Fibroblast of villous mesenchyme (primary cell): ENCODE data around the gene HAPLN2. TPM values are rescaled to one million over a fixed set of nuclear protein-coding genes. Genes with fewer than 3 reads are reported as not detected.
"Not testable (repeated sequence)": the region's sequence is repeated elsewhere in the genome, so short reads cannot be mapped to it uniquely, and the experiment has no call there.

Experiments
- DNase-seq: peaks from one replicate; pipeline ENCODE4 v3.0.0-alpha.2; 2010; ENCODE audit warnings: low read depth
- H3K4me3 ChIP-seq: 2 replicates; pipeline ENCODE4 v1.5.1; 2011; ENCODE audit warnings: low read depth, mild to moderate bottlenecking, low read length
- CTCF ChIP-seq: IDR thresholded peaks from 2 replicates; pipeline ENCODE4 v1.5.1; 2012; ENCODE audit warnings: low read depth, mild to moderate bottlenecking, low read length; ENCODE audit not compliant: insufficient read depth
- total RNA-seq: library from RNA; depleted of rRNA; stranded (reverse); fragments of >200 nt; gene quantifications from 2 replicates; pipeline ENCODE4 v1.2.3, GENCODE V29; 2012

Gene HAPLN2
- total RNA-seq, 1 donor, result not detected

GRCh38 chr1:156627313-156627880 lies 8.2 kb downstream of the HAPLN2 start:
- no peak overlapping the region for H3K4me3 ChIP-seq
- peak; percentile 82 for TF ChIP-seq CTCF
- DNase-seq, result peak; percentile 56

- no peak for TF ChIP-seq CTCF
- no peak for DNase-seq
- no peak overlapping the region for H3K4me3 ChIP-seq
Measured at GRCh38 chr1:156629823-156630449, 10.7 kb downstream of the HAPLN2 start.

- H3K4me3 ChIP-seq, DNase-seq: not testable (repeated sequence)
Measured at GRCh38 chr1:156631152-156631551, 11.9 kb downstream of the HAPLN2 start.

GRCh38 chr1:156632355-156632754 lies 13.1 kb downstream of the HAPLN2 start:
- TF ChIP-seq CTCF, result no peak
- no peak overlapping the region for H3K4me3 ChIP-seq
- no peak for DNase-seq

- TF ChIP-seq CTCF, result no peak
- DNase-seq, result no peak
Measured at GRCh38 chr1:156638189-156638985, 19.2 kb downstream of the HAPLN2 start.

GRCh38 chr1:156639601-156640101 lies 20.4 kb downstream of the HAPLN2 start:
- H3K4me3 ChIP-seq, result no peak overlapping the region
- TF ChIP-seq CTCF, result no peak
- DNase-seq, result no peak

More at GRCh38 chr1:156638189-156638985, 19.2 kb downstream of the HAPLN2 start:
- no peak overlapping the region for H3K4me3 ChIP-seq

GRCh38 chr1:156640842-156641706 lies 21.9 kb downstream of the HAPLN2 start:
- no peak overlapping the region for H3K4me3 ChIP-seq
- TF ChIP-seq CTCF, result no peak
- DNase-seq, result no peak
